ENCODE data around the gene PPOX.

DNA sequence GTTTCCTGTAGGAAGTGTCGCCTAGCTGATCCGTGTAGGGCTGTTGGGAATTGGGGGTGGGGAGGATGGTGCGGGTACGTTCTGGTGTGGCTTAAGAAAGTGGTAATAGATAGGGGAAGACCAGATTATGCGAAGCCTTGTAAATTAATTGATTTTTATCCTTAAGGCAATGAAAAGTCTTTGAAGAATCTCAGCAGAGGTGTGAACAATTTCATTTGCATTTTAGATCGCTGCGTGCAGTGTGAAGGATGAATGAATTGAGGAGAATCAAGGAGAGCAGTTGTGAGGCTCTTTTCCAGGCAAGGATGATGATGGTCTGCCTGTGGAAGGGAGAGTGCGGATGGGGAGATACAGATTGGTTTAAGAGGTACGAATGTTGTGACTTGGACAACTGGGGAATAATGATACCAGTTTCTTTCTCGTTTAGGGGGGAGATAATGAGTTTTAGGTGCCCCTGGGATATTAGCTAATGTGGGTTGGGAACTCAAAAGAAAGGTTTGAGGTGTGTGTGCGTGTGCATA, 32.9 kb upstream of the PPOX start:
- TF ChIP-seq EZH2 (IDR thresholded peaks at IDR 0.05; ENCODE audit: insufficient read depth, low read length): no peak
- TF ChIP-seq, protein P1, sequence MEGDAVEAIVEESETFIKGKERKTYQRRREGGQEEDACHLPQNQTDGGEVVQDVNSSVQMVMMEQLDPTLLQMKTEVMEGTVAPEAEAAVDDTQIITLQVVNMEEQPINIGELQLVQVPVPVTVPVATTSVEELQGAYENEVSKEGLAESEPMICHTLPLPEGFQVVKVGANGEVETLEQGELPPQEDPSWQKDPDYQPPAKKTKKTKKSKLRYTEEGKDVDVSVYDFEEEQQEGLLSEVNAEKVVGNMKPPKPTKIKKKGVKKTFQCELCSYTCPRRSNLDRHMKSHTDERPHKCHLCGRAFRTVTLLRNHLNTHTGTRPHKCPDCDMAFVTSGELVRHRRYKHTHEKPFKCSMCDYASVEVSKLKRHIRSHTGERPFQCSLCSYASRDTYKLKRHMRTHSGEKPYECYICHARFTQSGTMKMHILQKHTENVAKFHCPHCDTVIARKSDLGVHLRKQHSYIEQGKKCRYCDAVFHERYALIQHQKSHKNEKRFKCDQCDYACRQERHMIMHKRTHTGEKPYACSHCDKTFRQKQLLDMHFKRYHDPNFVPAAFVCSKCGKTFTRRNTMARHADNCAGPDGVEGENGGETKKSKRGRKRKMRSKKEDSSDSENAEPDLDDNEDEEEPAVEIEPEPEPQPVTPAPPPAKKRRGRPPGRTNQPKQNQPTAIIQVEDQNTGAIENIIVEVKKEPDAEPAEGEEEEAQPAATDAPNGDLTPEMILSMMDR (IDR thresholded peaks at IDR 0.05; ENCODE audit: insufficient read depth, low read depth, low read length): no peak

Measured in astrocyte (in vitro differentiated cells and primary cell).